Stimulated activated effector memory CD8-positive, alpha-beta T cell treated with anti-CD3 and anti-CD28 coated beads, Interleukin-12 subunit alpha, Interleukin-12 subunit beta, amount 100 ng/mL, for 72 hours (primary cell): Measurements from ENCODE around the gene SRGAP3.
"Not testable (repeated sequence)": the region's sequence is repeated elsewhere in the genome, so short reads cannot be mapped to it uniquely, and the experiment has no call there.

Experiments used
- ATAC-seq: fragments of 150-1000 bp; cut with Tn5 transposase; 2 replicates; pipeline ENCODE4 v1.10.0; 2021
- DNase-seq, 2 donors: peaks; one replicate each; pipeline ENCODE4 v3.0.0; 2021 to 2022; ENCODE audit warnings: low spot score in 2 of 2
- H3K27ac Mint-ChIP-seq: one replicate; pipeline ENCODE4 v1.8.0; 2022; ENCODE audit warnings: mild to moderate bottlenecking, mixed read lengths
- H3K36me3 Mint-ChIP-seq: one replicate; pipeline ENCODE4 v1.8.0; 2022; ENCODE audit warnings: mild to moderate bottlenecking, mixed read lengths
- H3K4me1 Mint-ChIP-seq: one replicate; pipeline ENCODE4 v1.8.0; 2022; ENCODE audit warnings: mixed read lengths
- H3K4me3 Mint-ChIP-seq: one replicate; pipeline ENCODE4 v1.8.0; 2022; ENCODE audit warnings: mild to moderate bottlenecking, mixed read lengths
- H3K9me3 Mint-ChIP-seq: one replicate; pipeline ENCODE4 v1.8.0; 2022; ENCODE audit warnings: mixed read lengths

The SRGAP3 gene

GRCh38 chr3:9249273-9250192, at the start of gene SRGAP3:
Gene SRGAP3 (minus strand): TSS chr3:9249646. CDS start chr3:9248951, 695 bp downstream.
- peak within 1 kb of the TSS; percentile 68 for H3K27ac Mint-ChIP-seq
- H3K36me3 Mint-ChIP-seq: no peaks in the 10 kb centered on the region
- ATAC-seq: peak; percentile 99

DNA sequence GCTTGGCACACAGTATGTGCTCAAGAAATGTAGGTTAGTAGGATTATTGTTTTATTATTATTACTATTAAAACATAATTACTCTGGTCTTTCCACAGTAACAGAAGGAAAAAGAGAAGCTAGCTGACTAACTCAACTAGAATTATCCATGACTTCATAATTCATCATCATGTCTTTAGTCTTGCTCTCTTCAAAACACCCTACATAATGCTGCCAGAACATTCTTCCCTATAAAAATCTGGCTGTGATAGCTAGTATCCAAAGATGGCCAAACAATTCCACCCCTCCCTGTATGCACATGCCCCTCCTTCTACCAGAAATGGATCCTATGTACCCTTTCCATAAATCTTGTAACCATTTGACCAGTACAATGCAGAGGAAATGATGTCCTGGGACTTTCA, 48.8 kb upstream of the SRGAP3 start:
- no peak overlapping the region for H3K4me3 Mint-ChIP-seq
- DNase-seq: no peak
- H3K27ac Mint-ChIP-seq: no peak overlapping the region
- peaks cover 5% of the 10 kb centered on the region for H3K36me3 Mint-ChIP-seq
- H3K4me1 Mint-ChIP-seq: peaks cover 14% of the 10 kb centered on the region
- no peak for ATAC-seq
- H3K9me3 Mint-ChIP-seq: peaks cover 4% of the 10 kb centered on the region

More at GRCh38 chr3:9249273-9250192, at the start of gene SRGAP3:
- peaks cover 20% of the 10 kb centered on the region for H3K4me1 Mint-ChIP-seq
- DNase-seq: peak; percentile 42 to 75
- no peaks in the 10 kb centered on the region for H3K9me3 Mint-ChIP-seq
- H3K4me3 Mint-ChIP-seq: peak within 1 kb of the TSS; percentile 81

GRCh38 chr3:9296241-9296640, 46.8 kb upstream of the SRGAP3 start:
- DNase-seq (no peak), ATAC-seq (no peak)
- no peak overlapping the region for H3K4me3 Mint-ChIP-seq
- no peak overlapping the region for H3K27ac Mint-ChIP-seq
- H3K36me3 Mint-ChIP-seq: peaks cover 5% of the 10 kb centered on the region
- peaks cover 4% of the 10 kb centered on the region for H3K9me3 Mint-ChIP-seq
- H3K4me1 Mint-ChIP-seq: no peaks in the 10 kb centered on the region

GRCh38 chr3:9295007-9295406, 45.6 kb upstream of the SRGAP3 start:
- H3K4me1 Mint-ChIP-seq: no peaks in the 10 kb centered on the region
- H3K9me3 Mint-ChIP-seq: peaks cover 1% of the 10 kb centered on the region
- no peak for ATAC-seq
- no peak overlapping the region for H3K27ac Mint-ChIP-seq
- peaks cover 3% of the 10 kb centered on the region for H3K36me3 Mint-ChIP-seq
- no peak for DNase-seq
- H3K4me3 Mint-ChIP-seq: no peak overlapping the region

- not testable (repeated sequence) for H3K9me3 Mint-ChIP-seq, H3K4me1 Mint-ChIP-seq, H3K4me3 Mint-ChIP-seq, ATAC-seq, H3K36me3 Mint-ChIP-seq, DNase-seq, H3K27ac Mint-ChIP-seq
Observed at GRCh38 chr3:9293953-9294352, 44.5 kb upstream of the SRGAP3 start.

- DNase-seq (no peak), ATAC-seq (no peak)
- Mint-ChIP-seq H3K9me3 (no peaks in the 10 kb centered on the region), H3K4me3 (no peak overlapping the region), H3K4me1 (no peaks in the 10 kb centered on the region), H3K27ac (no peak overlapping the region), H3K36me3 (no peaks in the 10 kb centered on the region)
Observed at GRCh38 chr3:9293076-9293475, 43.6 kb upstream of the SRGAP3 start.

DNA sequence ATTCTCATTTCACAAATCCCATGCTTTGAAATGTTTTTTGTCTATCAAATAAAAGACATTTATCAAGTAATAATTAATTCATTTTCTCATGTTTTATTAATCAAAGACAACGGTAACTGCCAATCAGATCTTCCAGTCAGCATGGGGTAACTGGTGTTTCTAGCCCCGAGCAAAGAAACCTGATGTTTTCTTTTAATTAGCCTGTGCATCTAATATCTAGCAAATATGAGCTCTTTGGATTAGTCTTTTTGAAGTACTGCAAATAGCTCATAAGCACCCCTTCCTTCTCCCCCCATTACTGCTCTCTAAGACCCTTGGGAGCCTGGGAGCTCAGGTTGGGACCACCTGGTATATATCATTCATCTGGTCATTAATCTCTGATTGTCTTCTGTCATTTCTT, 43.1 kb upstream of the SRGAP3 start:
- DNase-seq (no peak), ATAC-seq (no peak)
- Mint-ChIP-seq H3K4me3 (no peak overlapping the region), H3K27ac (no peak overlapping the region), H3K36me3 (no peaks in the 10 kb centered on the region), H3K4me1 (no peaks in the 10 kb centered on the region), H3K9me3 (no peaks in the 10 kb centered on the region)

GRCh38 chr3:9291821-9292410, 42.5 kb upstream of the SRGAP3 start:
- Mint-ChIP-seq H3K36me3 (no peaks in the 10 kb centered on the region), H3K9me3 (no peaks in the 10 kb centered on the region), H3K4me1 (no peaks in the 10 kb centered on the region), H3K27ac (no peak overlapping the region), H3K4me3 (no peak overlapping the region)
- no peak for DNase-seq
- no peak for ATAC-seq

GRCh38 chr3:9290566-9290965, 41.1 kb upstream of the SRGAP3 start:
- H3K9me3 Mint-ChIP-seq: no peaks in the 10 kb centered on the region
- DNase-seq (no peak), ATAC-seq (no peak)
- H3K27ac Mint-ChIP-seq: no peak overlapping the region
- H3K4me3 Mint-ChIP-seq: no peak overlapping the region
- H3K36me3 Mint-ChIP-seq: no peaks in the 10 kb centered on the region
- H3K4me1 Mint-ChIP-seq: no peaks in the 10 kb centered on the region

DNA sequence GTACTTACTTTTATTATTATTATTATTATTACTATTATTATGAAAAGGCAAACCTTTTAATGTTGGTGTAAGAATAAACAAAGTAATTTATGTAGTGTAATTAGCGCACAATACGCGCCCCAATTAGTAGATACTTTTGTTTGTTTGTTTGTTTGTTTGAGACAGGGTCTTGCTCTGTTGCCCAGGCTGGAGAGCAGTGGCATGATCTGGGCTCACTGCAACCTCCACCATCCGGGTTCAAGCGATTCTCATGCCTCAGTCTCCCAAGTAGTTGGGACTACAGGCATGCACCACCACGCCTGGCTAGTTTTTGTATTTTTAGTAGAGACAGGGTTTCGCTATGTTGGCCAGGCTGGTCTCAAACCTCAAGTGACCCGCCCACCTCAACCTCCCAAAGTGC, 32.1 kb upstream of the SRGAP3 start:
- not testable (repeated sequence) for DNase-seq, ATAC-seq, H3K36me3 Mint-ChIP-seq, H3K4me3 Mint-ChIP-seq, H3K4me1 Mint-ChIP-seq, H3K27ac Mint-ChIP-seq, H3K9me3 Mint-ChIP-seq

DNA sequence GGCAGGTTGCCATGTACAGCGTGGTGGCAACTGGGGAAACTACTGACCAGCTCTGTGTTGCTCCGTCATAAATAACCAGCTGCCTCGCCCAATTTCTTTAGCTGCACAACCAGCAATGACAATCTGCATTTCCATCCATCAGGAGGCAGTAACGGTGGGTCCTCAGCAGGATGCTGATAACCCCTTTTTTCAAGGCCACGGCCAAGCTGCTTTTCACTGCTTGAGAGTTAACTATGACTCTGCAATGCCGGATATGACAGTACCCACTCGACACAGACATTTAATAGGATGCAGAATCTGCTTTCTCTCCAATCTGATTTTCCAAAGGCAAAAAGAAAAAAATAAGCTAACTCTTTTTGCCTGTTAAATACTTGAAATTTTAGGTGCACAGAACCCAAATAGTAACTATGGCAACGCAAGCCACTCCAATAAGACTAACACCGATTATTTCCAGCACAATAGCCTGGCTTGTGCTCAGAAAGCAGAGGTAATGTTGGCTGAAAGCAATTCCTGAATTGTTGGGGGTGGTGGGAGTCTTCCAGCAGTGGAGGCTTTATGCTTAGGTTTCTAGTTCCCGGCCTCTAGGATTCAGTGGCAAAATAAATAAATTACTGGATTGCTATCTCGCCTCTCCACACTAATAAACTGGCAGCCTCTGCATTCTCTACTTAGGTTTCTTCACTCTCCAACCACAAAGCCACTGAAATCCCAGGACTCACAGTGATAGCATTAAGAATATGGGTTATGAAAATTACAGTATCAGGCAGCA, 31.2 kb upstream of the SRGAP3 start:
- H3K4me3 Mint-ChIP-seq: no peak overlapping the region
- DNase-seq: no peak
- H3K27ac Mint-ChIP-seq: no peak overlapping the region
- H3K9me3 Mint-ChIP-seq: no peaks in the 10 kb centered on the region
- no peak for ATAC-seq
- no peaks in the 10 kb centered on the region for H3K4me1 Mint-ChIP-seq
- no peaks in the 10 kb centered on the region for H3K36me3 Mint-ChIP-seq

DNA sequence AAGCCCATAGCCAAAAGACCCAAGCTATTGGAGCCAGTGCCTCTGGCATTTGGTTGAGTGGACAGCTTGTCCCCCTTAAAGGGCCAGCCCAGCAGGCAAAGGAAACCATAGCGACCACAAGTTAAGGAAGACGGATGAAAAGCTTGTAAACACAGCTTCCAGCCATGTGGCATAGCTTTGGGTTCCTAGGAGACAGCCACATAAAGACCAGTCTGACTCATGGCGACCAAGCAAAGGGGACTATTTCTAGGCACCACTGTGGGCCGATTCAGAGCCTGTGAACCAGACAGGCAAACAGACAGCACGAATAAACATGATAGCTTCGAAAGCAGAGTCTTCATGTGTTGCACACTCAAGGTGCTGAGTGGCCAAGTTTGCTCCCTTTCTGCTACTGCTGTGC, 30.5 kb upstream of the SRGAP3 start:
- Mint-ChIP-seq H3K4me3 (no peak overlapping the region), H3K9me3 (no peaks in the 10 kb centered on the region), H3K27ac (no peak overlapping the region), H3K4me1 (no peaks in the 10 kb centered on the region), H3K36me3 (no peaks in the 10 kb centered on the region)
- DNase-seq (no peak), ATAC-seq (no peak)

DNA sequence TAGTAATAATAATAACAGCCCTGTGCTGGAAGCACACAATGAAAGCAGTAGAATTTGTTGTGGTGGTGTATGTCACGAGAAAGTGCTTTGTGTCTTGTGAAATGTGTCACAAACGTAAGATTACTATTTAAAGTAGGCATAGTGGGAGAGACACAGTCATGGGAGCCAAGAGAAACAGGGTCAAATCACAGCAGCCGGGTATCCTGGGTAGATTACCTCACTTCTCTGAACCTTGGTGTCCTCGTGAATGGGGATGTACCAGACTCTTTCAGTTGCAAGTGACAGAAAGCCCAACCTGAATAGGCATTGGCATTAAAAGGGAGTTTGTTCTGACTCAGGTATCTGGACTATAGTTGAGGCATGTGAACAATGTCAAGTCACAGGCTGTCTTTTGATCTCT, 29.1 kb upstream of the SRGAP3 start:
- H3K4me1 Mint-ChIP-seq: no peaks in the 10 kb centered on the region

GRCh38 chr3:9278085-9278484, 28.6 kb upstream of the SRGAP3 start:
- no peak for DNase-seq

More for the DNA sequence above, 29.1 kb upstream of the SRGAP3 start:
- no peak overlapping the region for H3K4me3 Mint-ChIP-seq
- no peak for DNase-seq
- no peak overlapping the region for H3K27ac Mint-ChIP-seq
- H3K9me3 Mint-ChIP-seq: no peaks in the 10 kb centered on the region
- peak; percentile 58 for ATAC-seq
- H3K36me3 Mint-ChIP-seq: no peaks in the 10 kb centered on the region

DNA sequence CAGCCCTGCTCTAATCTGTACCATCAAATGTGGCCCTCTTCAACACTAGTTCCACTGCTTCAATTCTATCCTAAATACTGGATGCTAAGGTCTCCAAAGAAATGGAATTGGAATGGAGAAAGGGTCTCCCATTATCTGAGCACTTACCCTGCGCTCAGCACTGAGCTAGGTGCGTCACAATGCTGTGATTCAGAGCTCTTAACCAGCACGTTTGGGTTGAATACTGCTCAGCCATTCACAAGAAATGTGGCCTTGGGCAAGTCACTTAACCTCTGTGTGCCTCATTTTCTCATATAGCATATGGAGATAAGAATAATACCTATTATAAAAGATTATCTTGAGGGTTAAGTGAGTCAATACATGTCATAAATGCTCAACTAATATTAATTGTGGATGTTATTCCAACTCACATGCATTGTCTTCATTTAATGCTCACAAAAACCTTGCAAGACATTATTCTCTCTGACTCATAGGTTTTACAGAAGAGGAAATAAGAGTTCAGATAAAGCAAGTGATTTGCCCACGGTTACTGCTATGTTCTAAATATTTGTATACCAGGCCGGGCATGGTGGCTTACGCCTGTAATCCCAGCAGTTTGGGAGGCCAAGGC, 27.4 kb upstream of the SRGAP3 start:
- Mint-ChIP-seq H3K4me1 (no peaks in the 10 kb centered on the region), H3K4me3 (no peak overlapping the region), H3K9me3 (no peaks in the 10 kb centered on the region), H3K27ac (no peak overlapping the region), H3K36me3 (no peaks in the 10 kb centered on the region)
- no peak for ATAC-seq
- DNase-seq: no peak

More at GRCh38 chr3:9278085-9278484, 28.6 kb upstream of the SRGAP3 start:
- Mint-ChIP-seq H3K4me1 (no peaks in the 10 kb centered on the region), H3K36me3 (no peaks in the 10 kb centered on the region), H3K27ac (no peak overlapping the region), H3K9me3 (no peaks in the 10 kb centered on the region), H3K4me3 (no peak overlapping the region)
- no peak for ATAC-seq
